GM12878 (cell line): Measurements from ENCODE around the gene MYH10. TPM values are rescaled to one million over a fixed set of nuclear protein-coding genes. Genes with fewer than 3 reads are reported as not detected.

Experiments used
- ATAC-seq: fragments of 200-7000 bp; cut with Tn5 transposase; 3 replicates; pipeline ENCODE4 v1.9.1; 2020; ENCODE audit warnings: mild to moderate bottlenecking, moderate library complexity
- BruUV-seq: library from RNA; stranded (reverse); fragments of 400-500 nt; replicated peaks from 2 replicates; lab custom pipeline; 2021; lab: Mats Ljungman, UMichigan
- CTCF ChIA-PET: fragments of 300-600 bp; sonication (Branson Sonifier 250); formaldehyde crosslinking; extraction: SDS; loops from one replicate; lab custom pipeline; 2021; ENCODE audit warnings: inconsistent platforms; lab: Yijun Ruan, JAX
- POLR2A ChIA-PET: fragments of 350-600 bp; formaldehyde crosslinking; extraction: SDS; loops from one replicate; lab custom pipeline; 2021; ENCODE audit warnings: inconsistent platforms; lab: Charles Lee
- RAD21 ChIA-PET: fragments of 300-600 bp; sonication (Branson Sonifier 250); formaldehyde crosslinking; loops from one replicate; lab custom pipeline; 2023; ENCODE audit warnings: antibody characterized with exemption; ENCODE audit not compliant: unreplicated experiment; lab: Charles Lee
- SMC1A ChIA-PET: fragments of 300-600 bp; sonication (Branson Sonifier 250); formaldehyde crosslinking; loops from one replicate; lab custom pipeline; 2023; ENCODE audit not compliant: unreplicated experiment, uncharacterized antibody; lab: Charles Lee
- DNase-seq: peaks from one replicate; pipeline ENCODE4 v3.0.0-alpha.2; 2011; ENCODE audit warnings: low read depth, low spot score
- FAIRE-seq: peaks from 3 replicates; lab custom pipeline; 2011; peaks lifted over from hg19 to GRCh38; lab: Jason Lieb, UNC
- H2AFZ ChIP-seq: 2 replicates; pipeline ENCODE4 v1.6.0; 2011; ENCODE audit warnings: low read depth, low read length, control low read depth; ENCODE audit not compliant: control insufficient read depth
- H3K27ac ChIP-seq: 2 replicates; pipeline ENCODE4 v1.5.1; 2011; ENCODE audit warnings: control low read depth; ENCODE audit not compliant: control insufficient read depth, insufficient read depth
- H3K27me3 ChIP-seq, 2 experiments: replicated peaks in 1 of 2; 2 replicates each; pipeline versions ENCODE4 v1.6.0 to v1.6.1; 2011; ENCODE audit warnings: low read length in 1 of 2; ENCODE audit not compliant: control insufficient read depth in 2 of 2, insufficient read depth in 2 of 2
- H3K36me3 ChIP-seq, 2 experiments: 2 replicates each; pipeline ENCODE4 v1.5.1; 2011; ENCODE audit warnings: low read length in 1 of 2; ENCODE audit not compliant: control insufficient read depth in 2 of 2, insufficient read depth in 2 of 2
- H3K4me1 ChIP-seq: 2 replicates; pipeline ENCODE4 v1.6.1; 2011; ENCODE audit warnings: mild to moderate bottlenecking, low read length, moderate library complexity, mixed read lengths; ENCODE audit not compliant: control insufficient read depth, insufficient read depth
- H3K4me2 ChIP-seq: 2 replicates; pipeline ENCODE4 v1.6.0; 2011; ENCODE audit warnings: control low read depth; ENCODE audit not compliant: control insufficient read depth, insufficient read depth
- H3K4me3 ChIP-seq: fragments of 200-600 bp; sonication (generic); 2 replicates; pipeline ENCODE4 v1.5.1; 2016
- H3K79me2 ChIP-seq: 2 replicates; pipeline ENCODE4 v1.6.0; 2011; ENCODE audit warnings: low read length; ENCODE audit not compliant: control insufficient read depth, insufficient read depth
- H3K9ac ChIP-seq: 2 replicates; pipeline ENCODE4 v1.8.0; 2011; ENCODE audit warnings: low read length, control low read depth, mixed read lengths; ENCODE audit not compliant: control insufficient read depth, insufficient read depth
- H3K9me3 ChIP-seq: replicated peaks from 3 replicates; pipeline ENCODE4 v1.5.1; 2011; ENCODE audit warnings: mild to moderate bottlenecking, low read length; ENCODE audit not compliant: control insufficient read depth, insufficient read depth
- H4K20me1 ChIP-seq: 2 replicates; pipeline ENCODE4 v1.6.0; 2011; ENCODE audit not compliant: control insufficient read depth, insufficient read depth
- BACH1 ChIP-seq: fragments of 450-650 bp; IDR thresholded peaks from 2 replicates; pipeline ENCODE4 v1.6.1; 2017; ENCODE audit warnings: mild to moderate bottlenecking, borderline replicate concordance
- BMI1 ChIP-seq: fragments of 450-650 bp; IDR thresholded peaks from 2 replicates; pipeline ENCODE4 v1.6.1; 2016; ENCODE audit warnings: mild to moderate bottlenecking, moderate library complexity, borderline replicate concordance
- BRCA1 ChIP-seq: IDR thresholded peaks from 2 replicates; pipeline ENCODE4 v1.6.1; 2011; ENCODE audit warnings: low read depth, low read length, improper control_type of control experiment
- CHD1 ChIP-seq: IDR thresholded peaks from 2 replicates; pipeline ENCODE4 v1.6.1; 2012; ENCODE audit warnings: low read depth, low read length, improper control_type of control experiment
- CHD2 ChIP-seq: IDR thresholded peaks from 2 replicates; pipeline ENCODE4 v1.6.1; 2011; ENCODE audit warnings: low read depth, low read length, improper control_type of control experiment, borderline replicate concordance
- CREB1 ChIP-seq: IDR thresholded peaks from 2 replicates; pipeline ENCODE4 v1.6.1; 2012; ENCODE audit warnings: low read depth, mild to moderate bottlenecking, inconsistent platforms
- JUND ChIP-seq: IDR thresholded peaks from 2 replicates; pipeline ENCODE4 v1.6.1; 2012; ENCODE audit warnings: low read depth, mild to moderate bottlenecking, low read length, improper control_type of control experiment, moderate library complexity
- MAX ChIP-seq: IDR thresholded peaks from 2 replicates; pipeline ENCODE4 v1.6.1; 2012; ENCODE audit warnings: low read depth, low read length, improper control_type of control experiment
- MEF2A ChIP-seq: IDR thresholded peaks from 2 replicates; pipeline ENCODE4 v1.6.1; 2011; ENCODE audit warnings: low read depth, mild to moderate bottlenecking, low read length, moderate library complexity; ENCODE audit not compliant: insufficient read depth
- NRF1 ChIP-seq: conservative IDR thresholded peaks from 2 replicates; pipeline ENCODE4 v1.6.1; 2011; ENCODE audit warnings: mild to moderate bottlenecking, low read depth, low read length, improper control_type of control experiment
- PBX3 ChIP-seq: IDR thresholded peaks from 2 replicates; pipeline ENCODE4 v1.6.1; 2011; ENCODE audit warnings: mild to moderate bottlenecking, low read depth, low read length, moderate library complexity; ENCODE audit not compliant: insufficient replicate concordance
- RELA ChIP-seq: fragments of 450-650 bp; IDR thresholded peaks from 2 replicates; pipeline ENCODE4 v1.8.0; 2014; ENCODE audit warnings: borderline replicate concordance; ENCODE audit not compliant: partially characterized antibody
- SIN3A ChIP-seq: IDR thresholded peaks from 2 replicates; pipeline ENCODE4 v1.6.1; 2012; ENCODE audit warnings: low read depth, low read length, improper control_type of control experiment
- SP1 ChIP-seq: IDR thresholded peaks from one replicate; pipeline ENCODE4 v1.6.1; 2011; ENCODE audit warnings: low read depth, low read length
- SREBF1 ChIP-seq: IDR thresholded peaks from 2 replicates; pipeline ENCODE4 v1.6.1; 2012; ENCODE audit warnings: mild to moderate bottlenecking, low read length
- SREBF2 ChIP-seq: IDR thresholded peaks from 2 replicates; pipeline ENCODE4 v1.6.1; 2012; ENCODE audit warnings: mild to moderate bottlenecking, low read length
- SRF ChIP-seq, 2 experiments: IDR thresholded peaks; 2 replicates each; pipeline ENCODE4 v1.6.1; 2011; ENCODE audit warnings: low read depth in 2 of 2, low read length in 2 of 2, mild to moderate bottlenecking in 1 of 2, moderate library complexity in 1 of 2
- ZBED1 ChIP-seq: IDR thresholded peaks from 2 replicates; pipeline ENCODE4 v1.6.1; 2016; ENCODE audit warnings: borderline replicate concordance
- ZNF274 ChIP-seq: IDR thresholded peaks from one replicate; pipeline ENCODE4 v1.8.0; 2011; ENCODE audit not compliant: insufficient read length, insufficient read depth
- WGBS: methylation state at CpG from one replicate; pipeline ENCODE4 v1.1.6; 2016; ENCODE audit warnings: low lambda C conversion rate; ENCODE audit not compliant: insufficient replicate concordance, insufficient coverage; ENCODE audit errors: missing lambda C conversion rate; 5-methylcytosine and 5-hydroxymethylcytosine counted together
- in situ Hi-C: fragments of 300-500 bp; cut with MboI; formaldehyde crosslinking; loops from 9 replicates; pipeline ENCODE4 v1.14.3; 2018; ENCODE audit warnings: mixed read lengths
- intact Hi-C: fragments of 100-400 bp; cut with micrococcal nuclease; formaldehyde crosslinking; loops from one replicate; pipeline ENCODE4 v1.14.2; 2022; ENCODE audit not compliant: unreplicated experiment
- polyA plus RNA-seq, 11 experiments: library from polyadenylated mRNA; depleted of rRNA in 4 of 11; unstranded in 6 of 11; stranded (reverse) in 5 of 11; fragments of >200 nt; fragmentation: Nextera tagmentation in 4 of 11; fragmentation: Illumina TruSeq in 1 of 11; extraction: Ambion mirVana in 4 of 11; extraction: Trizol in 1 of 11; gene quantifications; 1 replicate in 1 of 11; 2 replicates in 10 of 11; pipeline versions ENCODE4 v1.2.1 to v1.2.3, GENCODE V29; 2011 to 2016; ENCODE audit warnings: inconsistent platforms in 2 of 11, missing spikeins in 2 of 11, low read depth in 1 of 11
- total RNA-seq, 4 experiments: library from RNA; depleted of rRNA in 3 of 4; stranded (reverse); fragments of >200 nt in 3 of 4; fragmentation: Illumina TruSeq in 1 of 4; extraction: Trizol in 1 of 4; gene quantifications; 2 replicates each; pipeline versions ENCODE4 v1.2.1 to v1.2.3, GENCODE V29; 2013 to 2021

Gene MYH10
- total and polyA plus RNA-seq, 10 of the 15 experiments (the other 5 are each of a cell fraction or from before 2014, with no cell fraction given) = 0.33 to 7.1 (median 1.0) TPM

GRCh38 chr17:8534498-8535188, 95.9 kb downstream of the MYH10 start:
- CTCF ChIA-PET = no interaction called here
- ATAC-seq (no peak), DNase-seq (no peak), FAIRE-seq (no peak)
- SMC1A ChIA-PET = interaction anchor here (1.1 kb wide), 1 partner anchor 9 kb away, joined by 3 read pairs; no protein-coding TSS in a partner anchor
- H3K27ac ChIP-seq = no peak overlapping the region
- intact Hi-C loops (no loop called here), in situ Hi-C loops (no loop called here)
- no peaks in the 10 kb centered on the region for H3K79me2 ChIP-seq
- no peaks in the 10 kb centered on the region for H4K20me1 ChIP-seq
- TF ChIP-seq MAX = no peak
- TF ChIP-seq RELA = no peak
- no peak for TF ChIP-seq CHD2
- TF ChIP-seq SRF (IDR thresholded peaks at IDR 0.05; ENCODE audit: low read depth in 2 of 2, low read length in 2 of 2) = no peak
- no peak for TF ChIP-seq NRF1
- TF ChIP-seq ZBED1 = no peak
- H3K9me3 ChIP-seq = no peaks in the 10 kb centered on the region
- H3K36me3 ChIP-seq = no peaks in the 10 kb centered on the region
- H3K27me3 ChIP-seq = no peaks in the 10 kb centered on the region
- H3K9ac ChIP-seq = no peak overlapping the region
- no peak overlapping the region for H3K4me2 ChIP-seq
- 72% methylated on average over 9 of the region's 9 CpGs for WGBS
- no peak overlapping the region for H3K4me3 ChIP-seq
- H3K4me1 ChIP-seq = no peaks in the 10 kb centered on the region
- no peak overlapping the region for H2AFZ ChIP-seq
- no TSS peak for BruUV-seq
- RAD21 ChIA-PET = no interaction called here
- POLR2A ChIA-PET = no interaction called here

- H3K4me3 ChIP-seq = no peak overlapping the region
- peaks cover 0 to 3% of the 10 kb centered on the region in 2 experiments; a peak in 1 of 4 replicates for H3K27me3 ChIP-seq
- no peaks in the 10 kb centered on the region for H3K4me1 ChIP-seq
- in situ Hi-C loops = no loop called here
- RAD21 ChIA-PET = no interaction called here
- H3K9me3 ChIP-seq = no peaks in the 10 kb centered on the region
- CTCF ChIA-PET = no interaction called here
- H3K9ac ChIP-seq = no peak overlapping the region
- no peak for ATAC-seq
- H3K4me2 ChIP-seq = no peak overlapping the region
- no TSS peak for BruUV-seq
- no peak for DNase-seq
- no peak overlapping the region for H3K27ac ChIP-seq
- intact Hi-C loops = no loop called here
- no peaks in the 10 kb centered on the region for H3K36me3 ChIP-seq
- 62% methylated on average over 3 of the region's 3 CpGs for WGBS
- no peak overlapping the region for H2AFZ ChIP-seq
- no peaks in the 10 kb centered on the region for H4K20me1 ChIP-seq
- no peaks in the 10 kb centered on the region for H3K79me2 ChIP-seq
- FAIRE-seq = no peak
- SMC1A ChIA-PET = no interaction called here
- POLR2A ChIA-PET = no interaction called here
- no peak for TF ChIP-seq SIN3A
- no peak for TF ChIP-seq BRCA1
- TF ChIP-seq ZNF274 = no peak
- TF ChIP-seq PBX3 = no peak
- no peak for TF ChIP-seq SREBF2
- no peak for TF ChIP-seq SREBF1
- TF ChIP-seq MAX = no peak
- TF ChIP-seq BACH1 = no peak
- no peak for TF ChIP-seq CREB1
- TF ChIP-seq JUND = no peak
- no peak for TF ChIP-seq BMI1
- TF ChIP-seq SP1 = no peak
- TF ChIP-seq CHD1 = no peak
- no peak for TF ChIP-seq MEF2A
These were observed 98.5 kb downstream of the MYH10 start for GRCh38 chr17:8532021-8532420.
